HuH-7 (cell line): ENCODE results near the gene ITGA5.

Experiments used
- DNase-seq: peaks from one replicate; pipeline ENCODE4 v3.0.0; 2011; ENCODE audit warnings: low spot score

ITGA5 gene

DNA sequence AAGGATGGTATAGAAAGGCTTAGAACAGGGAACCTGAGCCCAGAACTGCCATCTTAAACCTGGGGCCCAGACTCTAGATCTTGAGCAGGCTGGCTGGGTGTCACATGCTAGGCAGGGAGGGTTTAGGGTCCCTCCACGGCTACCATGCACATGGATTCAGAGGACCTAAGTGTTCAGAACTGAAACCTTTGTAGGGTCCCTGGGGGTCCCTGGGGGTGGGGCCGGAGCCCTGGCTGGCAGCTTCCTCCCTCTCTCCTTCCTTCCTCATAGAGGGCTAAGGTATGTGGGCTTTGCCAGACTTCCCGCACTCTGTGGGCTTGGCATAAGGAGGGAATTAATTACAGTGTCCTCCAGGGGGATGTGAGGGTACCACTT is 29.9 kb downstream of the ITGA5 start:
- no peak for DNase-seq

DNA sequence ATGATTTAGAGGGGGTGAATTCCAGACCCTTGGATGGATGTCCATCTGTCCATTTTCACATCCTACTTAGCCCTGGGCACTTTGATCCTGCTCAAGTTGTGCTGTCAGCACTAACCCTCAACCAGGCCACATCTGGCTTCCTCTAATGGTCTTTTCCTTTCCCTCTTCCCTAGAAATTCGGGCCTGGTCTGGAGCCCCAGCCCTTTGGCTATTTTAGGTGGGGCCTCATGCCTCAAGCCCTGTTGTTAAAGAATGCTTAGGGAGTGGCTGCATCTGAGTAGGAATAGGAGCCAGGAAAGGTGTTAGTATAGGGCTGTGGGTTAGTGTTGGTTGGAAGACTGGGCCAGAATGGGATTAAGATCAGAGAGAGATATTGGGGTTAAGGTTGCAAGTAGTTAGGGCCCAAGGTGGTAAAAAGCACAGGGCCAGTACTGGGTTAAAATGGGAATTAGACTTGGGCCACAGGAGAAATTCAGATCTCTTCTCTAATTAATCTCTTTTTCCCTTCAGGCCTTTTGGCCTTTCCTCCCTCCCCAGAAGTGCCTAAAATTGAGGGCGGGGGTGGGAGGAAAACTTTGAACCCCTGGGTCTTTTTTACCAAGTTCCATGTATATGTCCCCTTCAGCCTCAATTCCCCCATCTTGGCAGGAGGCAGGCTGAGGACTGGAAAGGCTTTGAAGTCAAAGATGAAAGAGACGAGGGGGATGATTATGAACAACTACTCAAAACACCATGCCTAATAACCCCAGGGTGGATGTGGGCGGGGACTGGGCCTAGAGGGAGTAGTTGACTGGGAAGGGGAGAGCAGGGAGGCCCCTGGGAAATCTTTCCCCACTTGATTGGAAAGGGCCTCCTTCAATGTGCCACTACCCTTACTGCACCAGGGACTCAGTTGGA is 30.6 kb downstream of the ITGA5 start:
- no peak for DNase-seq

DNA sequence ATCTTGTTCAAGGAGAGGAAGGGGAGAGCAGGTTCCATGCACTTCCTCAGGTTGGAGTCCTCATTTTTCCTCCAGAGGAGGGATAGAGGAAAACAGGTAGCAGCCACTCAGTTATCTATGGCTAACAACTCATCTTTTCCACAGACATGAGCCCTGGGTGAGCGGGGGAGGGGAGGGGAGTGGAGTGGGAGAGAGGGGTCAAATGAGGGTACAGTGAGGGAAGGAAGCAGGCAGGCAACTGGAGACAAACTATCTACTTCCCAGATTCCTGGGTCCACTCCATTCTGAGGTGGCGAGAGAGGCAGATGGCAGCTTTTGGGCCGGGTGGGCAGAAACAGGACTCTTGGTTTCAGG is 32.0 kb downstream of the ITGA5 start:
- no peak for DNase-seq

DNA sequence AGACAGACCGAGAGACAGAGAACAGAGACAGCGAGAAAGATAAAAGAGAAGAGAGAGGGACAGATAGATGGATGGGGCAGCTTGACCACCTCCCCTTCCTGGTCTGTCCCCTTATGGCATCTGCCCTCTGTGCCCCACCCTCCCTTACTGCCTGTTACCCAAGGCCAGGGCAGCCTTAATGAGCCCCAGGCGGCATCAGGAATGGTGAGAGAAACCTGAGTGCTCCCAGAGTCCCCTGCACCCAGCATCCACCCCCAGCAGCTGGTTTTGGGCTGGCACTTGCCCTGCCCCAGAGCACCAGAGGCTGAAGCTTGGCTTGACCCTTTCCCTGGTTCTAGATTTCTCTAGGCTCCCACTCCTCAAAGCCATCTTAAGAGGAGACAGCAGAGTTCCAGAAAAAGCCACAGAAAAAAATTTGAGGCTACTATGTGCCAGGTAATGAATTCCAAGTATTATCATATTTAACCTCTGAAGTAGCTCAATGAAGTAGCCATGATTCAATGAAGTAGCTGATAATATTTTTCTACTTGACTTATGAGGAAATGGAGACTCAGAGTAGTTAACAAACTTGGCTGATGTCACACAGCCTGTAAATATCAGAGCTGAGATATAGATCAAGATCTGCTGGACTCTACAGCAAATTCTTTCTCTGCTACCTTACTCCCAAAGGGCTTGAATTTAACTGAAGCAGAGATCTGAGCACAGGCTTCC is 32.5 kb downstream of the ITGA5 start:
- no peak for DNase-seq

GRCh38 chr12:54385251-54385914 is 33.7 kb downstream of the ITGA5 start:
- no peak for DNase-seq

DNA sequence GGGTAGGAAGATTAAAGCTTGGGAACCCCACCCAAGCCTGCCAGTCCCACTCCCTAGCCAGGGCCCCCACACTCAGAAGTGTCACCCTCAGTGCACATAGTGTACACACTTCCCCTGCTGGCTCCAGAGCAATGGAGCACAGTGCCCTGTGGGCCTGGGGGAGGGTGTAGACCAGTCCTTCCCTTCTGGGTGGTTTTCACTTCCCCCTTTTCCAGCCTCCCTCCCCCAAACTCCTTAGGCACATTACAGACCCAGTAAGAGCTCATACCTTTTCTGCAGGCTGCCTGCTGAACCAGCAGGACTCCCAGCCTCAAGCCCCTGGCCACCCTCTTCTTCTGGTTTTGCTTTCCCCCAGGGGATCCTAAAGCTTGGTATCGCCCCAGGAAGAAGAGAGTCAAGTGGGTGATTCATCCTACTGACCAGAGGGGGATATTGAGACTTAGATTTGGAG is 34.5 kb downstream of the ITGA5 start, which contains the start of gene ZNF385A:
ZNF385A (minus strand) TSS at position 143 of the 451 bp plus-strand sequence. CDS start 219 bp downstream, outside the sequence.
- DNase-seq = no peak

- DNase-seq = no peak
Observed at GRCh38 chr12:54383041-54383609, 35.9 kb downstream of the ITGA5 start.

DNA sequence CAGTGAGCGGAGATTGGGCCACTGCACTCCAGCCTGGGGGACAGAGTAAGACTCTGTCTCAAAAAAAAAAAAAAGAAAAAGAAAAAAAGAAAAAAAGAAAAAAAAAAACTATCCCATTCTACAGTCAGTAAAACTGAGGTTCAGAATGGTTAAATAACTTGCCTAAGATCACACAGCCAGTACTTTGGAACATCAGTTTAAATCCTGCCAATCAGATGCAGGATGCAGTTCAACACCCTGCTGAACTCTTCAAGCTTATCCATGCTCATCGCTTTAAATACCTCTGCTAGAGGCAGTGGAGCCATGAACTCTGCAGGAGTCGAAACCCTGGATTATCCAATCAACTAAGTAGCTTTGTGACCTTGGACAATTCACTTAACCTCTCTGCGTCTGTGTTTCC is 37.9 kb downstream of the ITGA5 start:
- no peak for DNase-seq

GRCh38 chr12:54379398-54380201 is 39.5 kb downstream of the ITGA5 start:
- peak; percentile 98 for DNase-seq

DNA sequence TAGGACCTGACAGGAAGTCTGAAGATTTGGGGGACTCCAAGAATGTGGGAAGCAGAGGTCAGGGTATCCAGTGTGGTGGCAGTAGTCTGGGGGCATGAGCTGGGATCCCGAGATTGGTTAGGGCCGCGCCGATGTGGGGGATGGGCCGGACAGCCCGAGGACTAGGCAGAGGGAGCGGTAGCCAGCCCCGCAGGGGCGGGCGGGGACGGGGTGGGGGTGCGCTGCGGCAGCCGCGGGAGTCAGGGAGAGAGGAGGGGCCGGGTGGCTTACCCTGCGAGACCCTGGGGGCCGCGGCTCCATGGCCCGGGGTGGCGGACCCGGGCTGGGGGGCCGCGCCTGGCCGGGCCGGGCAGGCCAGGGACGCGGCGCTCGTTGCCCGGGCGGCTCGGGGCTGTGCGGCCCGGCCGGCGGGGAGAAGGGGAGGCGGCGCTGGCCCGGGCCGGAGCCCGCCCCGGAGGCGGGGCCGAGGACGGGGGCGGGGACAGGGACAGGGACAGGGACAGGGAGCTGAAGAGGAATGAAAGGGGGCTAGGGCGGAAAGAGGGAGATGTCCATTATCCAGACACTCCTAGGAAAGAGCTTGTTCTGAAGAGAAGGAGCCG is 40.2 kb downstream of the ITGA5 start:
- peak; percentile 90 for DNase-seq

GRCh38 chr12:54377797-54378515 is 41.1 kb downstream of the ITGA5 start:
- no peak for DNase-seq

- no peak for DNase-seq
Observed at GRCh38 chr12:54377007-54377406, 42.1 kb downstream of the ITGA5 start.

DNA sequence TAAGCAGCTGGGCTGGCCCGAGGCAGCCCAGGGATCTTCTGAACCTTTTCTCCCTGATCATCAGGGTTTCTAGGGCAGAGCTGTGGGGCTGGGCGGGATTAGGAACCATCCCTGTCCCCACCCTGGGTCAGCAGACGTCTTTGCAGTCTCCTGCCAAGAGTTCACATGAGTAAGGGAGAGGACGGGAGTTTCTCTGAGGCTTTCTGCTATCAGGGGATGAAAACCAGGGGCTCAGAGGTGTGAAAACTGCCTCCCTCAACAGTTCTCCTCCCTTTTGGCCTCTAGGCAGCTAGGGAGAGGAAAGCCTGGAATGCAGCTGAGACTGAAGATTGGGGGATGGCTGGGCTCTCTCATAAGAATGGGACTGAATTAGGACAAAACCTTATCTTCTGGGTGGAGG is 42.5 kb downstream of the ITGA5 start:
- DNase-seq = no peak

DNA sequence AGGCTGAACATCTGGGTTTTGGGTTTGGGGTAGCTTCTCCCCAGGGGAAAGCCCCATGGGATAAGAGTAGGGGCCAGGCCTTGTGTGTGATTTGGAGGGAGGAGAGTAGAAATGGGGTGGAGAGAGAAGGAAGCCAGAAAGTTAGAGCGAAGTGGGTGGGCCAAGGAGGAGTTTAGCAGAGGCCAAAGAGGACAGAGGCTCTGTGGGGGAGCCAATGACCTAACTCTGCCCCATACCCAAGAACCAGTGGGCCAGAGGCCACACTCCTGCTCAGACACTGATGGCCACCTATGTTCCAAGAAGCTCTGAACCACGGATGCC is 43.8 kb downstream of the ITGA5 start:
- no peak for DNase-seq

- no peak for DNase-seq
Observed at GRCh38 chr12:54374562-54375258, 44.4 kb downstream of the ITGA5 start.

- no peak for DNase-seq
Observed at GRCh38 chr12:54373649-54374561, 45.2 kb downstream of the ITGA5 start.

GRCh38 chr12:54372113-54372806 is 46.8 kb downstream of the ITGA5 start:
- no peak for DNase-seq
